Anterior cingulate cortex (tissue), 58 donors: Measurements from ENCODE around the gene TGIF1.

ENCODE experiments used
- DNase-seq, 58 donors: peaks; one replicate each; lab custom pipeline; 2025; lab: John Stamatoyannopoulos, UW

Gene TGIF1

GRCh38 chr18:3508576-3509549, 58.9 kb downstream of the TGIF1 start:
- peak in 4 of 58 donors; percentile 3 to 20 (median 6) for DNase-seq
